Measurements from ENCODE around the gene ATOSB. TPM values are rescaled to one million over a fixed set of nuclear protein-coding genes. Genes with fewer than 3 reads are reported as not detected.

The ATOSB gene
- total RNA-seq, 1 donor from 2014 or later, result 4.7 TPM

DNA sequence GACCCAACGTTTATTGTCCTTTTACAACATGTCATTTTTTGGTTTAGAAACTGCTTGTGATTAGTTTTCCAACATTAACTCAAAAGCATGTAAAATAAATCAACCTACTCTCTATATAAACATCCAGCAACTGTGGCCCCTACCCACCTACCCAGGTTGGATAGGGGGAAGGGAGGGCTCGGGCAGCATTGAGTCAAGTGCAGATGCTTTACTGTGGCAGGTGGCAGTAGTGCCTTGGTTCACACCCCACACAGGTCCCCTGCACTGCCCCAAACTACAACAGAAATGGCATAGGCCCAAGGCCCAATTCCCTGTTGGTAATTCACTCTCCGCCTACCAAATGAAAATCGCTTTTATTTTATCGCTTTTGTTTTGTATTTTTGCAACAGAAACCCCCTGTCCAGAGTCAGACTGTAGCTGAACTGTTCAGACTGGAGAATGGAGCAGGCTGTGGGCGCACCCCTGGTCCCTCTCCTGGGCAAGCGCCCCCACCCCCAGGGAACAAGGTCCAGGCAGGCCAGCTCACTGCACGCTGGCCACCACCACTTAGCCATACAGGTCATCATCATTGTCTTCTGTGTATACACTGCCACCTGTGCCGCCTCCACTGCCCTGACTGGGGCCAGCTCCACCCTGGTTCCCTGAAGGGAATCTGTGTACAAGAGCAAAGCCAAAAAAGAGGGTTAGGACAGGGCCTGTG lies 58.9 kb downstream of the ATOSB start:
- Histone ChIP-seq H3K36me3 (ENCODE audit: control insufficient read depth in 3 of 3, insufficient read depth in 3 of 3, low read length in 3 of 3) (peaks cover 59 to 78% (median 70%) of the 10 kb centered on the region in 3 donors), H3K4me1 (ENCODE audit: control insufficient read depth in 3 of 3, insufficient read depth in 3 of 3, low read length in 3 of 3) (no peaks in the 10 kb centered on the region), H3K27ac (ENCODE audit: low read depth, low read length) (no peak overlapping the region)

DNA sequence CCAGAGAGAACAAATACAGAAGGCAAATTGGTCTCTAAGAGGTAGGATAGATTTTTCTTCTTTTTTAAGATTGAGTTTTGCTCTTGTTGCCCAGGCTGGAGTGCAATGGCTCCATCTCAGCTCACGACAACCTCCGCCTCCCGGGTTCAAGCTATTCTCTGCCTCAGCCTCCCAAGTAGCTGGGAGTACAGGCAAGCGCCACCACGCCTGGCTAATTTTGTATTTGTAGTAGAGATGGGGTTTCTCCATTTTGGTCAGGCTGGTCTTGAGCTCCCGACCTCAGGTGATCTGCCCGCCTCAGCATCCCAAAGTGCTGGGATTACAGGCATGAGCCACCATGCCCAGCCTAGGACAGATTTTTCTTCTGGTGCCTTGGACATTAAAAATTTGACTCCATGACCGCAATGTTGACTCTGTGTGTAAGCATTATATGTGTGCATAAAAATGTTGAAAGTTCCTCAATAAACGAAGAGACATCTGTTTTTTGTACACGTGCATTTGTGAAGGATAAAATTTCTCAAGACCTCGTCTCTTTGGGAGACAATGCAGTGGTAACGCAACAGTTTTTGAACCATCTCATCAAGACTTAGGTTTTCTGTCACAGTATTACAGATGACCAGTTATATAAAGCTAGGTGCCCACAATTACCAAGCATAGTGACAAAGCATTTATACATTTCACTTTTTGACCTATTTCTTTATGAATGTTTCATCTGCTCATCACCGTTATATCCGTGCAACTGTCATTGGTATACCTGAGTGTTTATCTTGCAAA lies 60.6 kb downstream of the ATOSB start:
- H3K4me1 ChIP-seq (ENCODE audit: control insufficient read depth in 3 of 3, insufficient read depth in 3 of 3, low read length in 3 of 3), result peaks cover 7 to 9% (median 8%) of the 10 kb centered on the region in 3 donors
- H3K9me3 ChIP-seq (ENCODE audit: control insufficient read depth in 3 of 3, low read length in 3 of 3), result no peaks in the 10 kb centered on the region
- no peak overlapping the region for H3K27ac ChIP-seq (ENCODE audit: low read depth, low read length)
- no peaks in the 10 kb centered on the region for H3K27me3 ChIP-seq (ENCODE audit: control insufficient read depth in 3 of 3, insufficient read depth in 3 of 3, low read length in 3 of 3)
- peaks cover 42 to 61% (median 57%) of the 10 kb centered on the region in 3 donors for H3K36me3 ChIP-seq (ENCODE audit: control insufficient read depth in 3 of 3, insufficient read depth in 3 of 3, low read length in 3 of 3)
- no peak overlapping the region for H3K4me3 ChIP-seq (ENCODE audit: low read length in 3 of 3)
- no peak overlapping the region for H3K9ac ChIP-seq (ENCODE audit: low read depth in 1 of 3, low read length in 3 of 3)

More for the DNA sequence above, 58.9 kb downstream of the ATOSB start:
- H3K4me3 ChIP-seq (ENCODE audit: low read length in 3 of 3), result no peak overlapping the region
- no peak overlapping the region for H3K9ac ChIP-seq (ENCODE audit: low read depth in 1 of 3, low read length in 3 of 3)
- no peaks in the 10 kb centered on the region for H3K9me3 ChIP-seq (ENCODE audit: control insufficient read depth in 3 of 3, low read length in 3 of 3)
- H3K27me3 ChIP-seq (ENCODE audit: control insufficient read depth in 3 of 3, insufficient read depth in 3 of 3, low read length in 3 of 3), result no peaks in the 10 kb centered on the region

DNA sequence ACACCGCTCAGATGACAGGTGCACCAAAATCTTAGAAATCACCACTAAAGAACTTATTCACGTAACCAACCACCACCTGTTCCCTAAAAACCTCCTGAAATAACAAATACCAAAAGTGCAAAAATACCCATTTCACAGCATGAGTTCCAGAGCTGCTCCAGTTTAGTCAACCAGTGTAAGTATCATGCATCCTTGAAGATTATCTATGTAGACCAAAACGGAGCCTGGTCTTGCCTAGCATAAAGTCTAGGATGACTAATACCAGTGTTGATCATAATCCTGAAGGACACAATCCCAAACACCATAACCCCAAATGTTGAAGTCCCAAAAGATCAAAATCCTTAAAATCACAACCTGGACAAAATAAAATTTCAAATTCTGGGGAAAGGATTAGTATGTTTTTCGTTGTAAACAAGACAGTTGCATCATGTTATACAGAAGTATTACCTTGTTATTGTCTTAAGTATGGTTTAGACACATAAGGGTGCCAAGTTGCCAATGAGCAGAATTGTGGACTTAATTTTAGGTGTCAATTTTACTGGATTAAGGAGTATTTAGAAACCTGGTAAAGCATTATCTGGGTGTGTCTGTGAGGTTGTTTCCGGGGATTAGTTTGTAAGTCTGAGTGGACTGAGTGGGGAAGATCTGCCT lies 61.4 kb downstream of the ATOSB start:
- peaks cover 35 to 55% (median 55%) of the 10 kb centered on the region in 3 donors for H3K36me3 ChIP-seq (ENCODE audit: control insufficient read depth in 3 of 3, insufficient read depth in 3 of 3, low read length in 3 of 3)
- H3K4me3 ChIP-seq (ENCODE audit: low read length in 3 of 3), result no peak overlapping the region

More for the DNA sequence above, 61.4 kb downstream of the ATOSB start:
- Histone ChIP-seq H3K27ac (ENCODE audit: low read depth, low read length) (no peak overlapping the region), H3K9me3 (ENCODE audit: control insufficient read depth in 3 of 3, low read length in 3 of 3) (no peaks in the 10 kb centered on the region), H3K9ac (ENCODE audit: low read depth in 1 of 3, low read length in 3 of 3) (no peak overlapping the region), H3K27me3 (ENCODE audit: control insufficient read depth in 3 of 3, insufficient read depth in 3 of 3, low read length in 3 of 3) (no peaks in the 10 kb centered on the region), H3K4me1 (ENCODE audit: control insufficient read depth in 3 of 3, insufficient read depth in 3 of 3, low read length in 3 of 3) (peaks cover 7 to 9% (median 8%) of the 10 kb centered on the region in 3 donors)

Other genes starting within 250 kb of the ATOSB start
- gene PHF24, start 157.6 kb downstream of the ATOSB start, total RNA-seq, result under 0.01 TPM
- 14.1 TPM for gene DNAJB5, start 126.1 kb downstream of the ATOSB start, total RNA-seq
- 212 TPM for gene VCP, start 43.2 kb downstream of the ATOSB start, total RNA-seq
- gene FANCG, start 35.9 kb downstream of the ATOSB start, total RNA-seq, result 14.6 TPM
- 6.3 TPM for gene PIGO, start 19.3 kb downstream of the ATOSB start, total RNA-seq
- gene STOML2, start 12.7 kb downstream of the ATOSB start, total RNA-seq, result 93.9 TPM
- 16.2 TPM for gene UNC13B, start 46.1 kb upstream of the ATOSB start, total RNA-seq

Measured in skeletal muscle tissue (tissue), 4 donors.